Stimulated activated CD4-positive, alpha-beta T cell treated with anti-CD3 and anti-CD28 coated beads, Interleukin-12 subunit alpha, Interleukin-12 subunit beta, amount 100 ng/mL, for 24 hours (primary cell): Measurements from ENCODE around the gene NTN4.
A peak's percentile ranks its signal among the peaks of the same experiment; 100 is the strongest.
"Not testable (repeated sequence)": the region's sequence is repeated elsewhere in the genome, so short reads cannot be mapped to it uniquely, and the experiment has no call there.

ENCODE experiments used
- DNase-seq, 2 experiments: peaks; one replicate each; pipeline ENCODE4 v3.0.0-alpha.2; 2020; ENCODE audit warnings: low read depth in 2 of 2

The NTN4 gene

GRCh38 chr12:95790033-95790916, at the start of gene NTN4:
NTN4 (minus strand) TSS chr12:95790764; CDS start chr12:95790309, 455 bp downstream.
- DNase-seq: peak in 1 of 2 experiments; percentile 28

- DNase-seq: no peak
Observed at GRCh38 chr12:95838125-95838524, 47.6 kb upstream of the NTN4 start.

- no peak for DNase-seq
Observed at GRCh38 chr12:95837240-95838038, 46.9 kb upstream of the NTN4 start.

GRCh38 chr12:95836630-95837239, 46.2 kb upstream of the NTN4 start:
- DNase-seq: no peak

GRCh38 chr12:95836185-95836609, 45.6 kb upstream of the NTN4 start:
- no peak for DNase-seq

GRCh38 chr12:95834572-95834971, 44.0 kb upstream of the NTN4 start:
- DNase-seq: no peak

- DNase-seq: no peak
Observed at GRCh38 chr12:95830335-95831089, 39.9 kb upstream of the NTN4 start.

GRCh38 chr12:95829395-95829794, 38.8 kb upstream of the NTN4 start:
- no peak for DNase-seq

- DNase-seq: no peak
Observed at GRCh38 chr12:95820096-95820703, 29.6 kb upstream of the NTN4 start.

- DNase-seq: no peak
Observed at GRCh38 chr12:95815632-95816212, 25.2 kb upstream of the NTN4 start.

GRCh38 chr12:95812155-95812554, 21.6 kb upstream of the NTN4 start:
- not testable (repeated sequence) for DNase-seq

GRCh38 chr12:95810411-95810810, 19.8 kb upstream of the NTN4 start:
- DNase-seq: no peak

GRCh38 chr12:95809000-95809680, 18.6 kb upstream of the NTN4 start:
- no peak for DNase-seq

- DNase-seq: no peak
Observed at GRCh38 chr12:95808146-95808545, 17.6 kb upstream of the NTN4 start.

- no peak for DNase-seq
Observed at GRCh38 chr12:95805864-95806671, 15.5 kb upstream of the NTN4 start.

- DNase-seq: no peak
Observed at GRCh38 chr12:95804291-95804690, 13.7 kb upstream of the NTN4 start.

- no peak for DNase-seq
Observed at GRCh38 chr12:95803817-95804216, 13.3 kb upstream of the NTN4 start.

- DNase-seq: no peak
Observed at GRCh38 chr12:95802482-95803270, 12.1 kb upstream of the NTN4 start.

GRCh38 chr12:95796982-95797289, 6.4 kb upstream of the NTN4 start:
- DNase-seq: no peak
